UCSD-AML1 (cell line): ENCODE results near the gene ATF7IP2.
"Not testable (repeated sequence)": the region's sequence is repeated elsewhere in the genome, so short reads cannot be mapped to it uniquely, and the experiment has no call there.

ENCODE experiments used
- DNase-seq: peaks from one replicate; lab custom pipeline; 2025; ENCODE audit not compliant: unreplicated experiment; lab: John Stamatoyannopoulos, UW

Gene ATF7IP2, protein sequence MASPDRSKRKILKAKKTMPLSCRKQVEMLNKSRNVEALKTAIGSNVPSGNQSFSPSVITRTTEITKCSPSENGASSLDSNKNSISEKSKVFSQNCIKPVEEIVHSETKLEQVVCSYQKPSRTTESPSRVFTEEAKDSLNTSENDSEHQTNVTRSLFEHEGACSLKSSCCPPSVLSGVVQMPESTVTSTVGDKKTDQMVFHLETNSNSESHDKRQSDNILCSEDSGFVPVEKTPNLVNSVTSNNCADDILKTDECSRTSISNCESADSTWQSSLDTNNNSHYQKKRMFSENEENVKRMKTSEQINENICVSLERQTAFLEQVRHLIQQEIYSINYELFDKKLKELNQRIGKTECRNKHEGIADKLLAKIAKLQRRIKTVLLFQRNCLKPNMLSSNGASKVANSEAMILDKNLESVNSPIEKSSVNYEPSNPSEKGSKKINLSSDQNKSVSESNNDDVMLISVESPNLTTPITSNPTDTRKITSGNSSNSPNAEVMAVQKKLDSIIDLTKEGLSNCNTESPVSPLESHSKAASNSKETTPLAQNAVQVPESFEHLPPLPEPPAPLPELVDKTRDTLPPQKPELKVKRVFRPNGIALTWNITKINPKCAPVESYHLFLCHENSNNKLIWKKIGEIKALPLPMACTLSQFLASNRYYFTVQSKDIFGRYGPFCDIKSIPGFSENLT

GRCh38 chr16:10385725-10386516, at the start of gene ATF7IP2:
TSS of gene ATF7IP2 (plus strand) at chr16:10386061. CDS start at chr16:10430621, 44,560 bp downstream.
- DNase-seq, result peak; percentile 94

DNA sequence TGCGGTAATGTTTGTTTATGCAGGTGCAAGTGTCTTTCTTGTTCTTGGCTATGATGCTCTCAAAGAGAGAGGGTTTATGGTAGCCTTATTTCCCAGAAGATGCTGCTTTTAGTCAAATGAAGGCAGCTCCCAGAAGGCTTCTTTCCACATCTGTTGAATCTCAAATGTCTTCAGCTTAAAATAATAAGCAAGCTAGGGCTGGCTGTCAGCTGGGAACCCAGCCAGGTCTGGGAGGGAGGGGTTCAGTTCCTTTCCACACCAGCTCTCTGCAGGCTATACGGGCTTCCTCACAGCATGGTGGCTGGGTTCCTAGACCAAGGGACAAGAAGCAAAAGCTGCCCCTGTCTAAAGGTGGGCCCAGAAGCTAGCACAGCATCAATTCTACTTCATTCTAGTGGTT, 47.4 kb upstream of the ATF7IP2 start:
- DNase-seq, result no peak

- no peak for DNase-seq
Observed at GRCh38 chr16:10339777-10340732, 45.8 kb upstream of the ATF7IP2 start.

- no peak for DNase-seq
Observed at GRCh38 chr16:10343124-10343760, 42.6 kb upstream of the ATF7IP2 start.

- not testable (repeated sequence) for DNase-seq
Observed at GRCh38 chr16:10344699-10345098, 41.2 kb upstream of the ATF7IP2 start.

DNA sequence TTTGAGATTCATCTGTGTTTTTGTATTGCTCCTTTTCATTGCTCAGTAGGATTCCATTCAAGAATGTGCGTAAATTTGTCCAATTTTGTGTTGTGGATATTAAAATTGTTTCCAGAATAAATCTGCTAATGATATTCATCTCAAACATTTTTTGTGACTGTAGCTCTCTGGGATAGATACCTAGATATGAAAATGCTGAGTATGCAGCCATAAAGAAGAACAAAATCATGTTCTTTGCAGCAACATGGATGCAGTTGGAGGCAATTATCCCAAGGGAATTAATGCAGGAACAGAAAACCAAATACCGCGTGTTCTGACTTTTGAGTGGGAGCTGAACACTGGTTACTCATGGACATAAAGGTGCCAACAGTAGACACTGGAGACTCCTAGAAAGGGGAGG, 40.2 kb upstream of the ATF7IP2 start:
- DNase-seq, result no peak

DNA sequence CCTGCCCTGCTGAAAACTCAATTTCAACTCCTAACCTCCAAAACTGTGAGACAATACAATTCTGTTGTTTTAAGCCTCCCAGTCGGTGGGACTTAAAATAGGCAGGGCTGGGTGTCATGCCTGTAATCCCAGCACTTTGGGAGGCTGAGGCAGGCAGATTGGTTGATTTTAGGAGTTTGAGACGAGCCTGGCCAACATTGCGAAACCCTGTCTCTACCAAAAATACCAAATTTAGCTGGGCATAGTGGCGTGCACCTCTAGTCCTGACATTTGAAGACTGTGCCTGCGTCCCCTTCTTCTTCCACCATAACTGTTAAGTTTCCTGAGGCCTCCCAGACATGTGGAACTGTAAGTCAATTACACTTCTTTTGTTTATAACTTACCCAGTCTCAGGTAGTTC, 36.0 kb upstream of the ATF7IP2 start:
- no peak for DNase-seq

DNA sequence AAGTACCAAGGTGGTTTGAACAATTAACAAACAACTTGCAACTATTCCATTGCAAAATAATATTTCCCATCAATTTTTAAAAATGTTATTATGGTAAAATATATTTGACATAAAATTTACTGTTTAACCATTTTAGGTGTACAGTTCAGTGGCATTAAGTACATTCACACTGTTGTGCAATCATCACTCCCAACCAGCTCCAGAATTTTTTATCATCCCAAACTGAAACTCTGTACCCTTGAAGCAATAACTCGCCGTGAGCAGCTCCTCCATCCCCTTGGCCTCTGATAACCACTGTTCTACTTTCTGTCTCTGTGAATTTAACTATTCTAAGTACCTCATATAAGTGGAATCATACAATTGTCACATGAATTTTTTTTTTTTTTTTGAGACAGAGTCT, 33.6 kb upstream of the ATF7IP2 start:
- no peak for DNase-seq

DNA sequence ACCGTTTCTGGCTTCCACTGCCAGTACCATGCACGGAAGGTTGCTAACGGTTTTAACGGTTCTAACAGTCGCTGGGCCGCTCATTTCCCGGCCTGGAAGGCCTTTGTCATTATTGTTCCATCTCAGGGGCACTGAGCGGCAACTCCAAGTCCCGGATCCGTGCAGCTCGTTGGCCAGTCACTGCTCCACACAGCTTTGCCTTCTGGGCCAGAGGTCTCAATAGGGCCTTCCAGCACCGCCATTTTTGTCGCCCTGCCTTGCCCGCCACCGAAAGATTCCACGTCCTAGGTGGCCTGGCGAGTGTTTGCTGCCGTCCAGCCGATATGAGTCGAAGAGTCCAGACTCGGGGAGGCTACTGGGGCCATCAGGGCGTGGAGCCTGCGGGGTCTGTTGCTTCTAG, 30.3 kb upstream of the ATF7IP2 start:
- no peak for DNase-seq

DNA sequence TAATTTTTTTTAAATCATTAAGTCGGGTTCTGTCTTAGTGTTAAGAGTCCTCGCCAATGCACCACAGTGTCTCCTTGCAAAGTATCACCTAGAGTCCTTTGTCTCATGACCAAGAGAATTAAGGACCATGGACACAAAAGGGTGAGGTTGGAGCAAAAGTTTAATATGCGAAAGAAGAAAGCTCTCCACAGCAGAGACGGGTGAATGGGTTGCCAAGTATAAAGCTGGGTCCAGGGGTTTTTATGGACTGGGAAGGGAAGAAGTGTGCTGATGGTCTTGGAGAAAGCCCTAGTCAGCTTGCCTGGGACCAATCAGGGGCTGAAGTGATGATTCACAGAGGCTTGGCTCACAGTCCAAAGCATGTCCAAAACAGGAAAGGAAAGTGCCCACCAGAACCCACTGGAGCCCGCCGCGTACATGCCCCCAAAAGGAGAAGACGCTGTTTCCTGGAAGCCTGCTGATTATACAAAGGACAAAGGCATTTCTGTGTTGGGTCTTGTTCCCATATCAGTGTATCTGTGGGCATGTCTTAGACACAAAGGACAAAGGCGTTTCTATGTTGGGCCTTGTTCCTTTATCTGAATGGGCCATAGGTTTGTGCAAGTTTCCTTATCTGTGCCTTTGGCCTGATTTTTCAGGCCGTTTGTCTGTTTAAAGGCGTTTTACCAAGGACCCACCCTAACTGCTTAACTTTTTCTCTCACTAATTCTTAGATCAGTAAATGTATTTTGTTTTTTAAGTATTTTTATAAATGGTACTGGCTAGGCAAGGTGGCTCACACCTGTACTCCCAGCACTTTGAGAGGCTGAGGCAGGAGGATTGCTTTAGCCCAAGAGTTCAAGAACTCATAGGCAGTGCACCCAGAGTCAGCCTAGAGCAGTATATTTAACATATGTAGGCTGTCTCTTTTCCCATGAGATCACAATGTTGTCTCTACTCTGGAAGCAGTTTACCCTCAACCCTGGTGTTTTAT, 28.7 kb upstream of the ATF7IP2 start:
- peak; percentile 26 for DNase-seq

DNA sequence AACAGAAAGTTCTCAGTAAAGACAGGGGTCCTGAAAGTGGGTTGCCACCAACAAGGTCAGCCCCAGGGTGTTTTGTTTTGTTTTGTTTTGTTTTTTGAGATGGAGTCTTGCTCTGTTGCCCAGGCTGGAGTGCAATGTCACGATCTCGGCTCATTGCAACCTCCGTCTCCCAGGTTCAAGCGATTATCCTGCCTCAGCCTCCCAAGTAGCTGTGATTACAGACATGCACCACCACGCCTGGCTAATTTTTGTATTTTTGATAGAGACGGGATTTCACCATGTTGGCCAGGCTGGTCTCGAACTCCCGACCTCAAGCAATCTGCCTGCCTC, 24.1 kb upstream of the ATF7IP2 start:
- not testable (repeated sequence) for DNase-seq

DNA sequence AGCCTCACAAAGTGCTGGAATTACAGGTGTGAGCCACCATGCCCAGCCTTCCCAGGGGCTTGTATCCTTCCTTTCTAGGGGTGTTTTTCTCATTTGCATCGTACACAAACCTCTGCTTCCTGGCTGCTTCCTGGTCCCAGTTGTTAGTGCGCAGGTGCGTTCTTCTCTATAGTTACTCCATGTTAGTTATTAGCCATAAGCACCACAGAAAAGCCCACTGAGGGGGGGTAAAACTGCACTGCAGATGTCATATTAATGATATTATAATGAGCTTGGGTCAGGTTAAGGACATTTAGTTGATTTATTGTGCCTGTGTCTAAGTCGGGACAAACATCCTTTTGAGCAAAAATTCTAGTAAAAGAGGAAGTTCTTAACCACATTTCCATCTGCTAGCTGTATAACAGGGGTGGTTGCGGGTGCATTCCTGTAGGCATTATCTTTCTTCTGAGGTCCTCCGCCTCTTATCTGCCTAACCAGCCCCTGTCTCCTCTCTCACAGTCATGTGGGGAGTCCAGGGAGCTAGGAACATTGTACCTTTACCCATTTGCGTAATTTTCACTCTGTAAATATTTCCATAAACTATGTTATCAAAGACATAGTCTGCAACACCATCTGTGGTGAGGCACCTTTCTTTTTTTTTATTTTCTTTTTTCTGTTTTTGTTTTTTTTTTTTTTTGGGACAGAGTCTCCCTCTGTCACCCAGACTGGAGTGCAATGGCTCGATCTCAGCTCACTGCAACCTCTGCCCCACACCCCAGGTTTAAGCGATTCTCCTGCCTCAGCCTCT, 23.6 kb upstream of the ATF7IP2 start:
- DNase-seq, result peak; percentile 60

DNA sequence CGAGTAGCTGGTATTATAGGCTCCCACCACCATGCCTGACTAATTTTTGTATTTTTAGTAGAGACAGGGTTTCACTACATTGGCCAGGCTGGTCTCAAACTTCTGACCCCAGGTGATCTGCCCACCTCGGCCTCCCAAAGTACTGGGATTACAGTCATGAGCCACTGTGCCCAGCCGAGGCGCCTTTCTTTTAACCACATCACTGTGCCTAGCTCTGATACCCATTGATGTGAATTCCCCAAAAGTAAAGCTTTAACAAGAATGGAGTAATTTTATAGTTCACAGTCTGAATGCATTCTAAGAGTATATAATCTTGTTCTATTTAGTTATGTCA, 23.0 kb upstream of the ATF7IP2 start:
- not testable (repeated sequence) for DNase-seq

DNA sequence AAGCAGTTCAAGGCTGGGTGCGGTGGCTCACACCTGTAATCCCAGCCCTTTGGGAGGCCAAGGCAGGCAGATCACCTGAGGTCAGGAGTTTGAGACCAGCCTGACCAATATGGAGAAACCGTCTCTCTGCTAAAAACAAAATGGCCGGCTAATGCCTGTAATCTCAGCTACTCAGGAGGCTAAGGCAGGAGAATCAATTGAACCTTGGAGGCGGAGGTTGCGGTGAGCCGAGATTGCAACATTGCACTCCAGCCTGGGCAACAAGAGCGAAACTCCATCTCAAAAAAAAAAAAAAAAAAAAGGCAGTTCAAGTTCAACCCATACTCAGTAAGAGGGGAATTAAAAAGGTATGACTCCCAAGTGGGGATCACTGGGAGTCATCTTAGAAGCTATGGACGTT, 19.2 kb upstream of the ATF7IP2 start:
- DNase-seq, result not testable (repeated sequence)

GRCh38 chr16:10367616-10368188, 18.2 kb upstream of the ATF7IP2 start:
- no peak for DNase-seq

DNA sequence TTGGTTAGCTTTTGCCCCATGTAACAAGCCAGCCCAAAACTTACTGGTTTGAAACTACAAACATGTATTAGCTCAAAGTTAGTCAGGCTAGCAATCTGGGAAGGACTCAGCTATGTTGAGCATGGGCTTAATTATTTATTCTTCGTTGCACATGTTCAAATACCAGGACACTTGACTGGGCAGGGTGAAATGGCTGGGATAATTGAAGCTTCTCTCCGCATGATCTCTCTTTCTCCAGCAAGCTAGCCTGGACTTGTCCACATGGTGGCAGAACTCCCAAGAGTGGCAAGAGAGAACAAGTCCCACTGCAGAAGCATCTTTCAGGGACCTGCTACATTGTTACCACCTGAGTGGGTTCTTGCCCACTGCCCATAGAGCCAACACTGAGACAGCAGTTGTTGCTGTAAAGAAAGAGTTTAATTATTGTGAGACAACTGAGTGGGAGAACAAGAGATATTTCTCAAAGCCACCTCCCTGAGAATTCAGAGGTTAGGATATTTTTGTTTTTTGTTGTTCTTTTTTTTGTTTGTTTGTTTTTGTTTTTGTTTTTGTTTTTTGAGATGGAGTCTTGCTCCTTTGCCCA, 16.8 kb upstream of the ATF7IP2 start:
- DNase-seq, result peak; percentile 11

DNA sequence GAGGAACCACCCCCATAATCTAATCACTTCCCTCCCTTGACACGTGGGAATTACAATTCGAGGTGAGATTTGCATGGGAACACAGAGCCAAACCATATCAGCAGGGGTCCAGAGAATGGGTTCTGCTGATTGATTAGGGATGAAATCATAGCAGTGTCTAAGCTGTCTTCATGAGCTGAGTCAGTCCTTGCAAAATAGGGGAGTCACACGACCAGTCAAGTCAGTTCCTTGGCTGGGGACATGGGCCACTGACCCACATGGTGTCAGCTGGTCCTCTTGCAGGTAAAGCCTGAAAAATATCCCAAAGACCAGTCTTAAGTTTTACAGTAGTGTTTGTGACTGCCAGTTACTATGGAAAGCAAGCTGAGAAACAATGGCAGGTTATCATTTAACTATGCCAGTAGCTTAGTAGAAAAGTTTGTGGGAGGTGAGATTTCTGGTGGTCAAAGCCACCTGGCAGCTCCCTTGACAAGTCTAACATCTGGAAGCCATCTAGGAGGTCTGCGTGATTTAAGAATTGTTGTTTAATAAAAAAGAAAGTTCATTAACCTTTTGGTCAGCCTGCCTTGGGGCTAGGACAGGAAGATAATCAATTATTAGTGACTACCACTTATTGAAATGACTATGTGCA, 15.7 kb upstream of the ATF7IP2 start:
- DNase-seq, result no peak
